Keratinocyte (primary cell): ENCODE measurements around the gene ZNF362.

ENCODE experiments used
- EZH2 ChIP-seq: IDR thresholded peaks from one replicate; pipeline ENCODE4 v1.6.1; 2012; ENCODE audit warnings: inconsistent platforms, mild to moderate bottlenecking, low read length, moderate library complexity
- TF ChIP-seq, protein P1 (sequence below), 3 experiments: IDR thresholded peaks in 1 of 3; conservative IDR thresholded peaks in 1 of 3; optimal IDR thresholded peaks in 1 of 3; 2 replicates in 2 of 3; 3 replicates in 1 of 3; pipeline versions ENCODE3 to v1.5.1; 2011; ENCODE audit warnings: low read length in 3 of 3, mild to moderate bottlenecking in 3 of 3, moderate library complexity in 2 of 3, control low read depth in 1 of 3, inconsistent platforms in 1 of 3; ENCODE audit not compliant: insufficient read depth in 2 of 3; ENCODE audit errors: extremely low read depth in 1 of 3

DNA sequence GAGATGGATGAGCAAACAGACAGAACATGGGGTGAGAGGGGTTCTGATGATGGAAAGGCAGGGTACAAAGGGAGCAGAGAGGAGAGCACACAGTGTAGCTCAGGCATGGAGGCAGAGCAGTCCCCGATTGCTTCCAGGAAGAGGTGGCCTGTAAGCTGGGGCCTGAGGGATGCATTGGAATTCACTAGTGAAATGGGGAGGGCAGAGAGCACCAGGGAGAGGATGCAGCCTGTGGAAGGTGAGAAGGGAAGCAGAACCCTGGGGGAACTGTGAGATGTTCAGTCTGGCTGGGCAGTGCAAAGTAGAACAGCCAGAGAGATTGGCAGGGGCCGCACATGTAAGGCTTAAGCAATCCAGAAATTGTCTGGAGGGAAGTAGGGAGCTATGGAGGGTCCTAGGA is 12.2 kb downstream of the ZNF362 start:
- TF ChIP-seq, protein P1, sequence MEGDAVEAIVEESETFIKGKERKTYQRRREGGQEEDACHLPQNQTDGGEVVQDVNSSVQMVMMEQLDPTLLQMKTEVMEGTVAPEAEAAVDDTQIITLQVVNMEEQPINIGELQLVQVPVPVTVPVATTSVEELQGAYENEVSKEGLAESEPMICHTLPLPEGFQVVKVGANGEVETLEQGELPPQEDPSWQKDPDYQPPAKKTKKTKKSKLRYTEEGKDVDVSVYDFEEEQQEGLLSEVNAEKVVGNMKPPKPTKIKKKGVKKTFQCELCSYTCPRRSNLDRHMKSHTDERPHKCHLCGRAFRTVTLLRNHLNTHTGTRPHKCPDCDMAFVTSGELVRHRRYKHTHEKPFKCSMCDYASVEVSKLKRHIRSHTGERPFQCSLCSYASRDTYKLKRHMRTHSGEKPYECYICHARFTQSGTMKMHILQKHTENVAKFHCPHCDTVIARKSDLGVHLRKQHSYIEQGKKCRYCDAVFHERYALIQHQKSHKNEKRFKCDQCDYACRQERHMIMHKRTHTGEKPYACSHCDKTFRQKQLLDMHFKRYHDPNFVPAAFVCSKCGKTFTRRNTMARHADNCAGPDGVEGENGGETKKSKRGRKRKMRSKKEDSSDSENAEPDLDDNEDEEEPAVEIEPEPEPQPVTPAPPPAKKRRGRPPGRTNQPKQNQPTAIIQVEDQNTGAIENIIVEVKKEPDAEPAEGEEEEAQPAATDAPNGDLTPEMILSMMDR (optimal IDR thresholded peaks at IDR 0.05 in 1 of 3, IDR thresholded peaks at IDR 0.05 in 1 of 3, conservative IDR thresholded peaks at IDR 0.05 in 1 of 3; ENCODE audit: extremely low read depth in 1 of 3, insufficient read depth in 2 of 3, low read length in 3 of 3) = no peak
- no peak for TF ChIP-seq EZH2
